WERI-Rb-1 (cell line): ENCODE results near the gene MLIP.
"Not testable (repeated sequence)": the region's sequence is repeated elsewhere in the genome, so short reads cannot be mapped to it uniquely, and the experiment has no call there.

Source experiments
- DNase-seq: peaks from one replicate; pipeline ENCODE4 v3.0.0-alpha.2; 2020
- H3K27ac ChIP-seq: fragments of 250-450 bp; sonication (Bioruptor Pico); 2 replicates; pipeline ENCODE4 v1.5.1; 2020; ENCODE audit warnings: mild to moderate bottlenecking, moderate library complexity
- H3K27me3 ChIP-seq: fragments of 250-450 bp; sonication (Bioruptor Pico); 2 replicates; pipeline ENCODE4 v1.5.1; 2021; ENCODE audit warnings: mild to moderate bottlenecking, low read depth, moderate library complexity; ENCODE audit not compliant: insufficient read depth, severe bottlenecking
- H3K36me3 ChIP-seq: fragments of 250-450 bp; sonication (Bioruptor Pico); 2 replicates; pipeline ENCODE4 v1.5.1; 2020; ENCODE audit warnings: mild to moderate bottlenecking, moderate library complexity
- H3K4me3 ChIP-seq: 2 replicates; pipeline ENCODE4 v1.5.1; 2011; ENCODE audit warnings: low read depth, mild to moderate bottlenecking, control low read depth, low read length
- H3K9me3 ChIP-seq: fragments of 250-450 bp; sonication (Bioruptor Pico); 2 replicates; pipeline ENCODE4 v1.5.1; 2021; ENCODE audit warnings: mild to moderate bottlenecking, moderate library complexity; ENCODE audit not compliant: severe bottlenecking
- TF ChIP-seq, protein P1 (sequence below): IDR thresholded peaks from 2 replicates; pipeline ENCODE4 v1.5.1; 2011; ENCODE audit warnings: low read depth, mild to moderate bottlenecking, control low read depth, inconsistent platforms, low read length

Gene MLIP

DNA sequence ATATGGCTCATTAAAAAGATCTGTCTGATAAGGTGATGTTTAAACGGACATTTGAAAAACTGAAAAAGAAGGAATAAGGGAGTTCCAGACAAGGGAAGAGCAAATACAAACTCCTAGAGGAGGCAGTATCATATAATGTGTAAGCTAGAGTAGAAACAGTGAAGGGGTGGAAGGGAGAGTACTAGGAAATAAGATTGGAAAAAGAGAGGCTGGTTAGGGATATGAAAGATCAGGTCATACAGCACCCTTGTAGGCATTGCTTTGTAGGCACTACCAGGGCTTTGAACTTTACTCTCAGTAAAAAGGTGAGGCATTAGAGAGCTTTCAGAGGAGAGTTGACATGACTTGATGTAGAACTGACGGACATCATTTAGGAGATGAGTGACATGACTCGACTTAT is 85.7 kb downstream of the MLIP start:
- peaks cover 56% of the 10 kb centered on the region for H3K27me3 ChIP-seq
- no peaks in the 10 kb centered on the region for H3K9me3 ChIP-seq
- TF ChIP-seq, protein P1, sequence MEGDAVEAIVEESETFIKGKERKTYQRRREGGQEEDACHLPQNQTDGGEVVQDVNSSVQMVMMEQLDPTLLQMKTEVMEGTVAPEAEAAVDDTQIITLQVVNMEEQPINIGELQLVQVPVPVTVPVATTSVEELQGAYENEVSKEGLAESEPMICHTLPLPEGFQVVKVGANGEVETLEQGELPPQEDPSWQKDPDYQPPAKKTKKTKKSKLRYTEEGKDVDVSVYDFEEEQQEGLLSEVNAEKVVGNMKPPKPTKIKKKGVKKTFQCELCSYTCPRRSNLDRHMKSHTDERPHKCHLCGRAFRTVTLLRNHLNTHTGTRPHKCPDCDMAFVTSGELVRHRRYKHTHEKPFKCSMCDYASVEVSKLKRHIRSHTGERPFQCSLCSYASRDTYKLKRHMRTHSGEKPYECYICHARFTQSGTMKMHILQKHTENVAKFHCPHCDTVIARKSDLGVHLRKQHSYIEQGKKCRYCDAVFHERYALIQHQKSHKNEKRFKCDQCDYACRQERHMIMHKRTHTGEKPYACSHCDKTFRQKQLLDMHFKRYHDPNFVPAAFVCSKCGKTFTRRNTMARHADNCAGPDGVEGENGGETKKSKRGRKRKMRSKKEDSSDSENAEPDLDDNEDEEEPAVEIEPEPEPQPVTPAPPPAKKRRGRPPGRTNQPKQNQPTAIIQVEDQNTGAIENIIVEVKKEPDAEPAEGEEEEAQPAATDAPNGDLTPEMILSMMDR: no peak
- no peak for DNase-seq
- H3K27ac ChIP-seq: no peak overlapping the region
- H3K36me3 ChIP-seq: no peaks in the 10 kb centered on the region
- no peak overlapping the region for H3K4me3 ChIP-seq

DNA sequence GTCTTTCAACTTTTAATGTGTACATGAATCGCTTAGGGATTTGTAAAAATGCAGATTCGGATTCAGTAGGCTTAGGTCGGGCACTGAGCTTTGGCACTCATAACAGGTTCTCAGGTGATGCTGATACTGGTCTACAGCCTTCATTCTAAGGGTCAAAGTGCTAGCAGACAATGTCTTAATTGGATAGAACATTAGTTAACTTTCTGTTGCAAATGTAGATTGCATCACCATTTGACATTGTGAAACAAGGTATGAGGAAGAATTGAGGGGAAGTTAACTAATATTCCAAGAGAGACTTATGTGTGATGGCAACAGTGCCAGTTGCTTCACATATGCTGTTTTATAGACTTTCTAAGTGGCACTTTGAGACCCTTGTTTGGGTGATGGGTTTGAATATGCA is 86.9 kb downstream of the MLIP start:
- Histone ChIP-seq H3K4me3 (no peak overlapping the region), H3K27me3 (peaks cover 57% of the 10 kb centered on the region), H3K9me3 (no peaks in the 10 kb centered on the region), H3K27ac (no peak overlapping the region), H3K36me3 (no peaks in the 10 kb centered on the region)
- TF ChIP-seq, protein P1: no peak
- DNase-seq: no peak

DNA sequence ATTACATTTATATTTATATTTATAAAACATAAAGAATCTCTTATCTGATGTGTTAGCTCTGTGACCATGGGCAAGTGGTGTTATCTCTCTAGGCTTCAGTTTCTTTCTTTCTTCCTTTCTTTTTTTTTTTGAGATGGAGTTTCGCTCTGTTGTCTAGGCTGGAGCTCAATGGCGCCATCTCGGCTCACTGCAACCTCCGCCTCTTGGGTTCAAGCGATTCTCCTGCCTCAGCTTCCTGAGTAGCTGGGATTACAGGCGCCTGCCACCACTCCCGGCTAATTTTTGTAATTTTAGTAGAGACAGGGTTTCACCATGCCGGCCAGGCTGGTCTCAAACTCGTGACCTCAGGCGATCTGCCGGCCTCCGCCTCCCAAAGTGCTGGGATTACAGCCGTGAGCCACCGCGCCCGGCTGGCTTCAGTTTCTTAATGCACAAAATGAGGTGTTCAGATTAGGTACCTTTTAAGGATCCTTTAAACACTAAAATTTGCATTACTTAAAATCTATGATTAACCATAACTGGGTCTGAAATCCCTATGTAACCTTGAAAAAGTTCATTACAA is 92.3 kb downstream of the MLIP start:
- DNase-seq, H3K9me3 ChIP-seq, H3K27ac ChIP-seq, H3K4me3 ChIP-seq, H3K36me3 ChIP-seq: not testable (repeated sequence)
- H3K27me3 ChIP-seq: peaks cover 30% of the 10 kb centered on the region

DNA sequence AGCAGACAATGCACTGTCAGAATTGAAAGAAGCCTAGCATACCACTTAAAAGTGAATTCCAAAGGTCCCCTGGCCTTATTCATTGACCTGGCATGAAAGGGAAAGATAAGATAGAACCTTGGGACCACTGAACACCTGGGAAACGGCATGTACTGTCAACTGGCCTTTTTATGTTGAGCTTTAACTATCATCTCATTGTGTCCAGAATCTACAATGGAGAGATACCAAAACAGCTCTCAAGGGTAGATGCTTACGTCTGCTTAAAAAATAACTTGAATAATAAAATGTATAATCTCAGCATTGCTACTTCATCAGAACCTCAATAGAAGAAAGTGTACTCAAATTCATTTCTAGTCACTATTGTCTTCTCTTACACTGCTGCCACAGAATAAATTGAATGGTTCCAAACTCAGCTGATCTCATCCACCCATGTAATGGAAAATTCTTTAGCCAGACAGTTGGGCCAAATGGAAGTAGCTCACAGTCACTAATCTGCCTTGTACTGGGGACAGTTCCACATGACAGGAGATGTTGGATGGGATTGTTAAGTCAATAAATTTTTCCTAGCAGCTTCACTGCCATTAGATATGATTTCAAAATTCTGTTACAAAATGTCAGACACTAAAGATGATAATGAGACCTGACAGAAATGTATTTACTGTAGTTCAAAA is 93.8 kb downstream of the MLIP start:
- no peak for DNase-seq
- Histone ChIP-seq H3K27me3 (peaks cover 21% of the 10 kb centered on the region), H3K27ac (no peak overlapping the region), H3K9me3 (no peaks in the 10 kb centered on the region), H3K36me3 (no peaks in the 10 kb centered on the region), H3K4me3 (no peak overlapping the region)
- TF ChIP-seq, protein P1: no peak

DNA sequence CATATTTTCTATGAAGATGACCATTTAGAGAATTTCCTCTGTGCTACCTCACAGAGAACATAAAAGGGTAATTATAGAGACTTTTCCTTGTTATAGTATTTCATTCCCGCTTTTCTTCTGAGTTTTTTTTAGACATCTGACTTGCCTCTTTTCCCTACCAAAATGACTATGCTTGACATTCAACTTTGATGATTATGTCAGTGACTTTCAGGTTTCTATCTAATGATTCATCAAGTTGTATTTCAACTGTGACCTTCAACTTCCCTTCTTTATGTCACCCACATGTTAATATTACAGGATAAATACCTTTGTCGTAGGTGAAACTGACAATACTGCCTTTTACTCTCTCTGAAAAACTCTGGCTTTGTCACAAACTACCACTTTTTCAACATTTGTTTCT is 95.3 kb downstream of the MLIP start:
- H3K4me3 ChIP-seq: no peak overlapping the region
- H3K36me3 ChIP-seq: no peaks in the 10 kb centered on the region
- H3K27ac ChIP-seq: no peak overlapping the region
- DNase-seq: no peak
- H3K9me3 ChIP-seq: no peaks in the 10 kb centered on the region
- H3K27me3 ChIP-seq: peaks cover 18% of the 10 kb centered on the region
- TF ChIP-seq, protein P1: no peak

DNA sequence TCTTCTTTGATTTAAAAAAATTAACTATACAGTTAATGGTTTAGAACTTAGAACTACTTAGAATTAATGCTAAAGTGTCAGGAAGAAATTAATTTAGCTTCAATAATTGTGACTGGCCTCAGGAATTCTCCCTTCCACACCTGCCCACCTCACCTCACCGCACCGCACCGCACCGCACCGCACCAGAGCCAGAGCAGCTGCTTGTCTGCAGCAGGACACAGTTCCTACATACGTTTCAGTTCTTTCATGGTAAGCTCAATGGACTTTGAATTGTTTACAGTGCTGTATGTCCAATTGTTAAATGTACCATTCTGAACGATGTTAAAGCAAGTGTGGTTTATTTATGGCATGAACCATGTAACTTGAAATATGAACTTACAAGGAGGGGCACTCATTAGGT is 98.7 kb downstream of the MLIP start:
- H3K27me3 ChIP-seq: peaks cover 23% of the 10 kb centered on the region
- DNase-seq, H3K27ac ChIP-seq, H3K36me3 ChIP-seq, H3K4me3 ChIP-seq, H3K9me3 ChIP-seq: not testable (repeated sequence)

DNA sequence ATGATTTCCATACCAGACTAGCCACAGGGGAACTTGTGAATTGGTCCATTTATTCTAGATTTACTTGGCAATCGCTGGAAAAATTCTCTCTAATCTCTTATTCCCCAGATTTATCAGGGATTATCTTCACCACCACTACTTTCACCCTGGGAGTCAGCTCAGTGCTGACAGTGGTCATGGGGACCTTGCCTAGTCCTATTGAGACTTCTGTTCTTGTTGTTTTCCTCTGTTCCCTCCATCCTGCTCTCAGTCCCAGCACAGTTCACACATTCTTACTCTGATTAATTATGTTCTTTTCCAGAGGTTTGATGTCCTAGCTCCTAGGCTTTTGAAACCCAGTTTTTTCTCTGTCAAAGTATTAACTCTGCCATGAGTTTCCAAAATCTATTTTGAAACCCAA is 103.0 kb downstream of the MLIP start:
- no peak overlapping the region for H3K4me3 ChIP-seq
- no peak overlapping the region for H3K27ac ChIP-seq
- H3K36me3 ChIP-seq: no peaks in the 10 kb centered on the region
- peaks cover 24% of the 10 kb centered on the region for H3K27me3 ChIP-seq
- no peak for DNase-seq
- TF ChIP-seq, protein P1: no peak
- no peaks in the 10 kb centered on the region for H3K9me3 ChIP-seq
